Loucy (cell line): ENCODE data around the gene ABLIM1.

Experiments used
- EZH2phosphoT487 ChIP-seq: fragments of 200-600 bp; IDR thresholded peaks from 2 replicates; pipeline ENCODE4 v1.6.1; 2018; ENCODE audit warnings: antibody characterized with exemption, mild to moderate bottlenecking, moderate library complexity, borderline replicate concordance
- TF ChIP-seq, protein P1 (sequence below): fragments of 200-600 bp; sonication (generic); conservative IDR thresholded peaks from 2 replicates; pipeline ENCODE4 v1.5.1; 2014; ENCODE audit warnings: mild to moderate bottlenecking, antibody characterized with exemption, low read length

DNA sequence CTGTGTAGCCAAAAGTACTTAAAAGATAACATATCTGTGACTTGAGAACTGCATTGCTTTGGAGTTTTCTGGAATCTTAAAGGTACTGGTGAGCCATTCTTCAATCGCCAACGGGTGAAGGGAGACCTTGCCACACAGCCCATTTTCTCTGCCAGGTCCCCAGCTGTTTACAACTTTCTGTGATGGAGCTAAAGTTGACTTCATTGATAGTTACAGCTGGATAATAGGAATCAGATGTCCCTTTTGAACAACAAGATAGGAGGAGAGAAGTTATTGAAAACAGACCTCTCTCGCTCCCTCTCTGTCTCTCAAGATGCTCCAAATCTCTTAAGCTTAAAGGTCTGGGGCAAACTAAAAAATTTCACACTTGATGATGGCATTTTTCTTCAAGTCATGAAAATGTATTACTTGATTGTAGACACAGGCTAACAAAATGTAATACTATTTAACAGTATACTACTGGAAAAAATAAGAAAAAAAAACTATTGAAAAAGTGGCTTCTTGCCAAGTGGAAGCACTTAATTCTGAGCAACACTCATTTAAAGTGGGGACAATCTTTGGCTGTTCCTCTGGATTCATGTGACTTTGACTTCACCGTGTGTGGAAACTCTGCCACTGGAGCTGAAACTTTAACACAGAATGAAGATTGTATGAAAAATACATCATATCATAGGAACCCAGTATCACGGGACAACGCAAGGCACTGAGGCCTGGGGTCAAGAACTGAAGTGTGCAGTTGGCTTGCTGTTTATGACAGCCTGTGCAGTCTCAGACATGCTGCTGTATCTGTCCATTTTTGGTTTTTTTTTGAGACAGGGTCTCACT, 175.4 kb downstream of the ABLIM1 start:
- TF ChIP-seq, protein P1, sequence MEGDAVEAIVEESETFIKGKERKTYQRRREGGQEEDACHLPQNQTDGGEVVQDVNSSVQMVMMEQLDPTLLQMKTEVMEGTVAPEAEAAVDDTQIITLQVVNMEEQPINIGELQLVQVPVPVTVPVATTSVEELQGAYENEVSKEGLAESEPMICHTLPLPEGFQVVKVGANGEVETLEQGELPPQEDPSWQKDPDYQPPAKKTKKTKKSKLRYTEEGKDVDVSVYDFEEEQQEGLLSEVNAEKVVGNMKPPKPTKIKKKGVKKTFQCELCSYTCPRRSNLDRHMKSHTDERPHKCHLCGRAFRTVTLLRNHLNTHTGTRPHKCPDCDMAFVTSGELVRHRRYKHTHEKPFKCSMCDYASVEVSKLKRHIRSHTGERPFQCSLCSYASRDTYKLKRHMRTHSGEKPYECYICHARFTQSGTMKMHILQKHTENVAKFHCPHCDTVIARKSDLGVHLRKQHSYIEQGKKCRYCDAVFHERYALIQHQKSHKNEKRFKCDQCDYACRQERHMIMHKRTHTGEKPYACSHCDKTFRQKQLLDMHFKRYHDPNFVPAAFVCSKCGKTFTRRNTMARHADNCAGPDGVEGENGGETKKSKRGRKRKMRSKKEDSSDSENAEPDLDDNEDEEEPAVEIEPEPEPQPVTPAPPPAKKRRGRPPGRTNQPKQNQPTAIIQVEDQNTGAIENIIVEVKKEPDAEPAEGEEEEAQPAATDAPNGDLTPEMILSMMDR = no peak
- TF ChIP-seq EZH2phosphoT487 = no peak
